Measurements from ENCODE around the gene LMOD3. TPM values are rescaled to one million over a fixed set of nuclear protein-coding genes. Genes with fewer than 3 reads are reported as not detected.

The LMOD3 gene
- total and polyA plus RNA-seq, 2 of the 8 experiments (the other 6 are each of a cell fraction or from before 2014, with no cell fraction given) = not detected

GRCh38 chr3:69115731-69116130 is 6.7 kb downstream of the LMOD3 start:
- Histone ChIP-seq H4K5ac (ENCODE audit: insufficient read length, low read depth, low read length) (no peak overlapping the region), H2BK120ac (replicated peaks; ENCODE audit: low read depth, low read length) (no peak overlapping the region), H2BK5ac (ENCODE audit: low read depth, low read length) (no peak overlapping the region), H3K27ac (ENCODE audit: low read depth, low read length) (no peak overlapping the region), H3K9me3 (ENCODE audit: insufficient read depth in 2 of 2, low read depth in 1 of 2, low read length in 1 of 2) (no peaks in the 10 kb centered on the region), H3K56ac (replicated peaks; ENCODE audit: insufficient read length, low read depth, low read length) (no peak overlapping the region), H3K4ac (replicated peaks; ENCODE audit: insufficient read length, low read depth, low read length) (no peak overlapping the region), H2BK12ac (ENCODE audit: low read depth, low read length) (no peak overlapping the region), H2AFZ (ENCODE audit: low read length) (no peak overlapping the region), H3K4me1 (replicated peaks in 1 of 4; ENCODE audit: control insufficient read depth in 3 of 4, insufficient read depth in 4 of 4, low read length in 3 of 4) (peaks cover 0 to 4% (median 3%) of the 10 kb centered on the region in 4 experiments; a peak in 5 of 7 replicates), H2BK15ac (ENCODE audit: low read length) (no peak overlapping the region), H3K23ac (ENCODE audit: insufficient read length) (no peak overlapping the region), H2BK20ac (ENCODE audit: low read length) (no peak overlapping the region), H3K36me3 (ENCODE audit: control insufficient read depth in 2 of 4, insufficient read depth in 4 of 4, low read length in 3 of 4) (no peaks in the 10 kb centered on the region), H3K79me1 (ENCODE audit: low read depth, low read length) (no peaks in the 10 kb centered on the region), H3K18ac (ENCODE audit: extremely low read depth, low read length) (no peak overlapping the region), H3K4me3 (ENCODE audit: extremely low read depth in 1 of 4, insufficient read depth in 2 of 4, low read depth in 3 of 4, low read length in 4 of 4) (no peak overlapping the region), H3K23me2 (ENCODE audit: low read depth, low read length) (no peaks in the 10 kb centered on the region), H2AK5ac (ENCODE audit: low read depth, low read length) (no peak overlapping the region), H4K91ac (replicated peaks; ENCODE audit: insufficient read length, low read length) (no peak overlapping the region), H3K9ac (replicated peaks in 1 of 4; ENCODE audit: extremely low read depth in 1 of 4, low read depth in 3 of 4, low read length in 3 of 4) (no peak overlapping the region), H3K79me2 (ENCODE audit: control insufficient read depth in 1 of 2, insufficient read depth in 2 of 2, low read length in 2 of 2) (no peaks in the 10 kb centered on the region), H3K4me2 (ENCODE audit: insufficient read depth in 1 of 2, low read depth in 2 of 2, low read length in 2 of 2) (no peak overlapping the region), H4K8ac (ENCODE audit: extremely low read depth, insufficient read depth, low read length) (no peak overlapping the region), H3K14ac (ENCODE audit: insufficient read length) (no peak overlapping the region), H4K20me1 (replicated peaks in 1 of 2; ENCODE audit: control insufficient read depth in 1 of 2, insufficient read depth in 2 of 2, low read length in 2 of 2) (no peaks in the 10 kb centered on the region), H3K27me3 (replicated peaks in 1 of 4; ENCODE audit: control insufficient read depth in 3 of 4, extremely low read depth in 1 of 4, insufficient read depth in 3 of 4, low read length in 3 of 4) (no peaks in the 10 kb centered on the region)
- FAIRE-seq = no peak
- POLR2A ChIA-PET (ENCODE audit: partially characterized antibody) = no interaction called here
- CTCF ChIA-PET (ENCODE audit: partially characterized antibody) = no interaction called here
- no peak for DNase-seq (ENCODE audit: low read depth in 1 of 2, low spot score in 2 of 2)
- 78% methylated on average over 2 of the region's 2 CpGs; no CpG with 5 or more reads in 1 of the 2 experiments for WGBS, 2 experiments (ENCODE audit: extremely low coverage in 1 of 2, insufficient coverage in 1 of 2, insufficient read length in 1 of 2, insufficient replicate concordance in 2 of 2, low coverage in 1 of 2, low lambda C conversion rate in 2 of 2, missing lambda C conversion rate in 1 of 2)
- TF ChIP-seq TAF1 (IDR thresholded peaks at IDR 0.05; ENCODE audit: low read depth, low read length) = no peak
- no peak for TF ChIP-seq E2F6 (IDR thresholded peaks at IDR 0.05)
- no peak for TF ChIP-seq SRF (IDR thresholded peaks at IDR 0.05; ENCODE audit: low read depth, low read length)
- no peak for TF ChIP-seq BACH1 (IDR thresholded peaks at IDR 0.05; ENCODE audit: low read length)
- TF ChIP-seq CEBPB (IDR thresholded peaks at IDR 0.05; ENCODE audit: low read depth, low read length) = no peak
- no peak for TF ChIP-seq RAD21 (IDR thresholded peaks at IDR 0.05 in 1 of 2, conservative IDR thresholded peaks at IDR 0.05 in 1 of 2; ENCODE audit: low read depth in 2 of 2, low read length in 2 of 2)
- no peak for TF ChIP-seq TEAD4 (IDR thresholded peaks at IDR 0.05; ENCODE audit: low read depth, low read length)
- TF ChIP-seq NANOG (IDR thresholded peaks at IDR 0.05; ENCODE audit: insufficient read depth, low read depth, low read length, poor library complexity, severe bottlenecking) = no peak
- TF ChIP-seq USF2 (IDR thresholded peaks at IDR 0.05; ENCODE audit: low read length) = no peak
- no peak for TF ChIP-seq MAFK (IDR thresholded peaks at IDR 0.05; ENCODE audit: low read depth, low read length)
- no peak for TF ChIP-seq MAX (IDR thresholded peaks at IDR 0.05)
- TF ChIP-seq BCL11A (IDR thresholded peaks at IDR 0.05; ENCODE audit: low read depth in 2 of 2, low read length in 2 of 2) = no peak
- no peak for TF ChIP-seq EGR1 (IDR thresholded peaks at IDR 0.05; ENCODE audit: borderline replicate concordance, low read depth, low read length)

Data from H1 (cell line).